CD4-positive, alpha-beta T cell treated with Interleukin-21 for 1 hour (primary cell): Measurements from ENCODE around the gene EFNA5.

Source experiments
- DNase-seq: peaks from one replicate; pipeline ENCODE4 v3.0.0-alpha.2; 2020

EFNA5 gene

DNA sequence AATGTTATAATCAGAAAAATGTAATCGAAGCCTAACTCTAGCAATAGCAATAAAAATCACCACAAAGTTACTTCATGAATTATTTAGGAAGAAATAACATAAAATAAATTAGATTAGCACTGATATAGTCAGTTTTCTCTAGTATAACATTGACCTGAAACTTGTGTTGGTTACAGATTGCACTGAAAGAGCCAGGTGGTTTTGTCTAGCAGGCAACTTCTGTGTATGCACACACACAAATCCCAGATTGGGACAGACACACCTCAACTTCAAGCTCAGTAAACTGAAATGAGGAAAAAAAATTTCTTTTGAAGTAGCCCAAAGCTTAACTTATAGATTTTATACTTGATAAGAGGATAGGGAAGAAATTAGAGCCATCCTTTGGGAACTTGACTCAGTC is 129.3 kb downstream of the EFNA5 start:
- no peak for DNase-seq

DNA sequence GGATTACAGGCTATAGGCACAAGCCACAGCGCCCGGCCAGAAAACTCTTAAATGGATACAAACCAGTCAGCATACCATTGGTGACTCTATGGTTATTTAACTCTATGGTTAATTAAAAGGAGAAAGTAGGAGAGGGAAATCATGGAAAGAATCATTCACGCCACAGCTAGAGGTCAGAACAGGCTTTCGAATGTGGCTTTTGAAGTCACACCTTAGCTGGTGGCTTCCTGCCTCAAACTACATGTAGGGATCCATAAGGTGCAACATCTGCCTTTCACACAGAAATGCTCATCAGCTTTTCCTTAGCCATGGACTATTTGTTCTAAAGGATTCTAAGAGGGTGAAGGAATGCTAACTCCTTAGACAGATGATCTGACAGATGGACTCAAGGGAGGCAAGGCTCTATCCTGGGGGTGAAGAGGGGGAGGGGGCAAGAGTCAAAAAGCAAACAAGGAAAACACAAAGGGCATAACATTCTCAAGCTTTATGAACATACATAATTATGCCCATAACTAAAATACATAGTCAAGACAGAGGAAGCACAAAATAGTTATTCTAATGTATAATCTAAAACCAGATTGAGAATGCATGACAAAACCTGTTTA is 130.9 kb downstream of the EFNA5 start:
- peak; percentile 14 for DNase-seq

GRCh38 chr5:107538805-107539445 is 131.8 kb downstream of the EFNA5 start:
- DNase-seq: no peak

GRCh38 chr5:107538331-107538730 is 132.4 kb downstream of the EFNA5 start:
- DNase-seq: no peak

DNA sequence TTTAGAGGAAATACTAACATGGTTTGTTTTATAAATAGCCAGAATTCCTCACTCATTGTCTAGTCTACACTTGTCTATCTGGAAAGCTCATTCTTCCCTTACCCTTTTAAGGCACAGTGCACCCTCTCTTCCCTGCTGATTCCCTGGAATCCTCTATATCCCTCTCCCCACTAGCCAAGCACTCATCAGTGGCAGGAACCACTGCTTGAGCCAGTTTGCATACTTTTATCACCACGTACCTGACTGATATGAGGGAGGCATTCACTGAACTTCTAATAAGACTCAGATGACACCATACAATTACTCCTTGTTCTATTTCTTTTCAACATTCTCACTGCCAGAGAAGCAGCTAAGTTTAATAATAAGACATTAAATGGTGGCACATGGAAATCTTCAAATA is 134.9 kb downstream of the EFNA5 start:
- DNase-seq: no peak

- peak; percentile 20 for DNase-seq
Observed at GRCh38 chr5:107533910-107534876, 136.5 kb downstream of the EFNA5 start.

DNA sequence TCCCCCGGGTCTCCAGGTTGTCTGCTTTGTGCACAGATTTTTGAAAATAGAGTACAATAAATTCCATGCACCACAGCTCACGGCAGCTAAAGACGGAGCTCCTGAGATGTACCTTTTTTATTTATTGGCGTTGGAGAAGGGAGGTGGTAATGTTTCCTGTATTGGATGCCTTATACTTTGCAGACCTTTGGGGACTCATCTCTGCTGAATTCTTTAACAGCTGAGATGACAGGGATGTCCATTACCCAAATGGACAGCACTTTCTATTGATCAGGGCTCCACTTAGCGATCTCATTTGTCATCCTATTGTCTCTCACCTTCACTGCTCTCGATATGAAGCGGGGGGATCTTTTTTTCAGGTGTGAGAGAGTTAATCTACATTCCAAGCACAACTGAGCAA is 137.8 kb downstream of the EFNA5 start:
- no peak for DNase-seq

GRCh38 chr5:107532169-107532878 is 138.4 kb downstream of the EFNA5 start:
- DNase-seq: no peak

DNA sequence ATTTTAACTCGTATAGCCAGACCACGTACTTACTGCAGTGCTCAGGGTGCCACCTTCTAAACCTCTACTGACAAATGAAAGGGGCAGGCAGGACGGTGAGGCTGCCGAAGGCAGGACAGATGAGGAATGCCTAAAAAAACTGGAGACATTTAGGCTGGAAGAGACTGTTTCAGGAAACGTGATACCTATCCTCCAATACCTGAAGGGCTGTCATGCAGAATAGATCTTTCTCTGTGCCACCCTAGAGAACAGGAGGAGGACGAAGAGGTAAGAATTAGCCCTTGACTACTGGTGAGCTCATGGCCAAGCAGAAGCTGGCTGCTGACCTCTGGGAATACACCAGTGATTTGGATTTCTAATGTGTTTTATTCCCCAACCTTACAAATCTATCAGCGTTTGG is 139.4 kb downstream of the EFNA5 start:
- DNase-seq: no peak

- DNase-seq: no peak
Observed at GRCh38 chr5:107529618-107530017, 141.1 kb downstream of the EFNA5 start.

DNA sequence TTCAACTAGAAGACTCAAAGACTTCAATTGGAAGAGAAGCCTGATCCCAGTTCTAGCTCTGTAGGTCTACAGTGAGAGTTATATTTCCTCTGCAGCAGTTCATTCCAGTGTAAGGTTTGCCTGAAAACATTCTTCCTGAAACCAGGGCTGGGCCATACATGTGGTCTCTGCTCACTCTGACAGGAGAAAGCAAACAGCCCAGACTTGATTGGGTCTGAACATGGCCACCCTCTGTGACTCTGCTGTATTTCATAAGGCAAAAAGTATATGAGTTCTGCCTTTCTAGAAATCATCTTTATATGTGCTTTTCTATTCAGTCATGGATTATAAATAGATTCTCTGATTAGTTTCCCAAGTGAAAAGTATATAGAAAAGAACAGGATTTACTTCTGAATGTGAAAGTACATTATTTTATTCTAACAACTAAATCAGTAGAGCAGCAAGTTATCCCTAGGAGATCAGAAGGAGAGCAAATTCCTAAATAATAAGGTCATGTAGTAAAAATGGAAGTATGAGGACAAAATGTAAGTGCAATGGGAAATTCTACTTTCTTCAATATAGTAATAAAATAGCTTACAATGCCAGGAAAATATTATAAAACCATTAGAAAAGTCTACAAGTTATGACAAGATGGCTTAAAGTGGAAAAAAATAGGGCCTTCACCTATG is 144.3 kb downstream of the EFNA5 start:
- no peak for DNase-seq

- DNase-seq: no peak
Observed at GRCh38 chr5:107524111-107524510, 146.6 kb downstream of the EFNA5 start.

DNA sequence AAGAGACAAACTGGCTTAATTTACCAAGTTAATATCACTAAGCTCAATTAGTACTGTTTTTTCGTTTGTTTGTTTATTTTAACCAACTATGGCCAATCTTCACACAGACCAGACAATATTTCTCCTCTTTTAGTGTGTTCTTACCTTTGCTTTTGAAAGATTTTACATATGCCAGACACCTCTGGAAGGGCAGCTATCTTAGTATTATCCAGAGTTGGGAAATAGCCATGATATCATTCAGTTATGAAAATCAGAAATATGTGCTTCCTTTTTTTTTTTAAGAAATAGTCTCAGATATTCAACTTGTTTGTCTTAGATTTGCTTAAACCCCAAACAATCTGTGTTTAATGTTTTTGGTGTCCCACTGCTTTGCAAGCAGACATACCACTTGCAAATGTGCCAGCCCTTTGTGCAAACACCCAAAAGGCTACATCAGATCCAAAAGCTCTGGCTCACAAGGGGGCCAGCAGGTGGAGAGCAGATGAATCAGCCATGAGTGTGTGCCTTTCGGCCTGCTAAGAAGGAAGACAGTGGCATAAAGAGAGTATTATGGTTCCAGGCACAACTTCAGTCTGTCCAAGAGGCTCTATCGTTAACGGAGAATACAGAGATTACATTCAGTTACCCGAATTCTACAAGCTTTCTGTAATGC is 147.6 kb downstream of the EFNA5 start:
- no peak for DNase-seq

- no peak for DNase-seq
Observed at GRCh38 chr5:107522456-107522855, 148.3 kb downstream of the EFNA5 start.

DNA sequence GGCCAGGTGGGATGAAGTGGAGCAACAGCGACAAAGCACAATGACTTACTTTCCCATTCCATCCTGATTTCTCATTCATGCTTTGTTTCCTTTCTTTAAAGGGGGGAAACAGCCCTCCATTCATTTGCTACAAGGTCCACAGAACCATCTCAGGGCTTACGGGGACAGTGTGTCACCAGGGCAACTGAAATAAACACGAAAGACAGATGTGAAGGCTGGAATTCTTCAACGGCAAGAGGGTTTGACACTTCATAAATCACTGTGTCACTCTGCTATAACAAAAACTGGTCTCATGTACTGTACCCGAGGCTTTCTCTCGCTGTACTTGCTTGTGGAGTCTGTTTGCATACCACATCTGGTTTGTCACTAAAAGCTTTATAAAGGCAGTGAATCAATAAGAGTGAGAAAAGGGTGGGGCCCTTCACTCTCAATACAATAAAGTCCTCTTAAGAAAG is 150.8 kb downstream of the EFNA5 start:
- peak; percentile 14 for DNase-seq

DNA sequence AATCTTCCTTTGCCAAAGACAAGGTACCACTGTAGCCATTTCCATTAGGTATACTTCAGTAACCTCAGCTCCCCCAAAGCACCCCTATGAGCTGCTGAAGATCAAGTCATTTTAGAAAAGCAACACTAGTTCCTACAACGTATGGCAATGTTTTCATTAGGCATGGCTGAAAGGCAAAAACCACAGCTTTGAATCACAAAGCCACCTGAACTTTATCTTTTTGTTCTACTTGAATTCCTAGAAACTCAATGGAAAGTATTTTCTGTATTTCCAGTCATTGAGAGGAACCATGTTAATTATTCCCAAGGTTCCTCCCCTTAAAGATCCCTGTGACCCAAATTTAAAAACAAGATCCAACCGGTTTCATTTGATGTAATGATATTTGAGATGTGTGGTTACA is 152.1 kb downstream of the EFNA5 start:
- no peak for DNase-seq

GRCh38 chr5:107518190-107518589 is 152.5 kb downstream of the EFNA5 start:
- DNase-seq: no peak

DNA sequence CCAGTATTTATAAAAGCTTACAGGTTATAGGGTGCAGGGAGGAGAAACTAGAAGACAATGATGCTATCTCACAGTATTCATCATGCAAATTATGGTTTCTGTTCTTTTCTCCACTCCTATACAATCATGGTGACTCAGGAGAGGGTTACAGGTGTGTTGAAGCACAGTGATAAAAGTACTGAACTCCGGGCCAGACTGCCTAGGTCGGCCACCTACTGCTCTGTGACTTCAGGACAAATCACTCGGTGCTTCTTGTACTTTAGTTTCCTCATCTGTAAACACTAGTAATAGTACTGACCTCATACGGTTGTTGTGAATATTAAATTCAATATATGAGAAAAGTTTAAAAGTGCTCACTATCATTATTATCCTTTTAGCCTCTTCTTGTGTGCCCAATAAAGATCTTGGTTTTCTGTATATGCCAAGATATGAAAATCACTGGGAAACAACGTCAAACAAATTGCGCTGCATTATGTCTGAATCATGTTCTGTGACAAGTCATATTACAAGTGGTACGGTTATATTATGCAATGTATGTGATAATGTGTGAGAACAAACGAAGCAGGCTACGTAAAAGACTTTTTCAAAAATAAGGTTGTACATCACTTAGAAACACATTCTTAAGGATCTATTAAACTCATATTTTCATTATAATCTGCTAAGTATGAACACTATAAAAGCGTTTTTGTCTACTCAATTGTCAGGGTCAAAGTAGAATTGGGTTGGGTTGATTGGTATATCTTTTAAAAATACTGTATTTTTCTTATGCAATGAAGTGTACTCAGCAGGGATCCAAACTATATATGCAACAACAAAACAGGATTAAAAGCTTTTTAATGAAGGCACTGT is 153.3 kb downstream of the EFNA5 start:
- no peak for DNase-seq

DNA sequence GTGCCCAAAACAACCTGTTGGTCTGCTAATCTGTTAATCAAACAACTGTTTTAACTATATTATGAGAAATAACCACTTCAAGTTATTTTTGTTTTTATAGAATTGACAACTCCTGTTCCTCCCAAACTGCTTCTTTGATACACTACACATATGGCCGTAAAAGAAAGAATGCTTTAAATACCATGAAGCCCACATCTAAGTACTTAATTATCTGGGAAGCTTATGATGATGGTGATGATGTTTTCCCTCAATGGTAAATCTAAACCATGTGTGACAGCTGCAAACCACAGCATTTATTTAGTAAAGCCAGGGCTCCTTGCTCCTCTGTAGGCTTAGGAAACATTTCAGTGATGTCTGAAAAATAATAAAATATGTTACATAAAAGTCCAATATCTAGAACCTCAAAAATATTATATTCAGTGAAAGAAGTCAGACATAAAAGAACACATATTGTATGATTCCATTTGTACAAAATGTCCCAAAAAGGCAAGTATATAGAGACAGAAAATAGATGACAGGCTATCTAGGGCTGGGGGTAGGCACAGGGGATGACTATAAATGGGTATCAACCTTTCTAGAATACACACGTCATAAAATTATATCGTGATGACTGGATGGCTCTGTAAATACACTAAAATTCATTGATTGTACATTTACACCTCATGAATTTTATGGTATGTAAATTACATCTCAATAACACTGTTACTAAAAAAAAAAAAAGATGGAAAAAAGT is 154.1 kb downstream of the EFNA5 start:
- DNase-seq: no peak

DNA sequence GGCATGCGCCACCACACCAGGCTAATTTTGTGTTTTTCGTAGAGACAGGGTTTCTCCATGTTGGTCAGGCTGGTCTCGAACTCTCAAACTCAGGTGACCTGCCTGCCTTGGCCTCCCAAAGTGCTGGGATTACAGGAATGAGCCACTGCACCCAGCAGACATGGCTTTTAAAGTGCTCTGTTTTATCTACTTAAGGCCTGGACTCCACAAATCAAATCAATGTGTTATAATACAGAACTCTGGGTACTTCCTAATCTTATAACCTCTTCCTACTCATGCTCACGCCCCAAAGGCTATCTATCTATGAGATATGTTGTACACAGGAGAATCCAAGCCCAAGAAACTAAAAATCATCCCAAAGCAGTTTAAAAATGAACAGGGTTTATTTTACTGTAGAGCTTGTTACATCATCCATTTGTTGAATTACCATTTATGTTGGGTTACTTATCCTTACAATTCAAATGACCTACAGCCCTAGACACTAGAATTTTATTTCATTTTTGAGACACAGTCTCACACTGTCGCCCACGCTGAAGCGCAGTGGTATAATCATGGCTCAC is 155.1 kb downstream of the EFNA5 start:
- no peak for DNase-seq
